Measurements from ENCODE around the gene PDCL3. TPM values are rescaled to one million over a fixed set of nuclear protein-coding genes. Genes with fewer than 3 reads are reported as not detected.

PDCL3 gene
- polyA plus RNA-seq, 1 donor: 22.1 TPM

GRCh38 chr2:100606726-100607343 is 44.0 kb downstream of the PDCL3 start:
- Histone ChIP-seq H3K27me3 (ENCODE audit: control insufficient read depth, insufficient read depth, low read length) (no peaks in the 10 kb centered on the region), H3K4me3 (ENCODE audit: low read length) (no peak overlapping the region), H3K4me1 (ENCODE audit: control insufficient read depth, insufficient read depth, low read length) (no peaks in the 10 kb centered on the region), H3K36me3 (ENCODE audit: control insufficient read depth, insufficient read depth, low read length) (no peaks in the 10 kb centered on the region), H3K27ac (ENCODE audit: low read length) (no peak overlapping the region), H3K9me3 (ENCODE audit: control insufficient read depth, low read depth, low read length) (no peaks in the 10 kb centered on the region)
- WGBS (ENCODE audit: insufficient coverage, low lambda C conversion rate): no CpG with 5 or more reads among the region's 14 CpGs
- DNase-seq: peak in 1 of 2 donors; percentile 31

GRCh38 chr2:100610381-100610831 is 47.6 kb downstream of the PDCL3 start:
- no peak overlapping the region for H3K27ac ChIP-seq (ENCODE audit: low read length)
- WGBS (ENCODE audit: insufficient coverage, low lambda C conversion rate): no CpG with 5 or more reads among the region's 13 CpGs
- no peaks in the 10 kb centered on the region for H3K36me3 ChIP-seq (ENCODE audit: control insufficient read depth, insufficient read depth, low read length)
- no peaks in the 10 kb centered on the region for H3K27me3 ChIP-seq (ENCODE audit: control insufficient read depth, insufficient read depth, low read length)
- H3K9me3 ChIP-seq (ENCODE audit: control insufficient read depth, low read depth, low read length): no peaks in the 10 kb centered on the region
- H3K4me1 ChIP-seq (ENCODE audit: control insufficient read depth, insufficient read depth, low read length): no peaks in the 10 kb centered on the region
- H3K4me3 ChIP-seq (ENCODE audit: low read length): no peak overlapping the region
- peak; percentile 40 to 54 for DNase-seq

- H3K27ac ChIP-seq (ENCODE audit: low read length): no peak overlapping the region
- 80% methylated on average over 1 of the region's 24 CpGs for WGBS (ENCODE audit: insufficient coverage, low lambda C conversion rate)
- no peaks in the 10 kb centered on the region for H3K36me3 ChIP-seq (ENCODE audit: control insufficient read depth, insufficient read depth, low read length)
Measured at GRCh38 chr2:100611079-100612029, 48.6 kb downstream of the PDCL3 start.

GRCh38 chr2:100612388-100613000 is 49.7 kb downstream of the PDCL3 start:
- Histone ChIP-seq H3K4me1 (ENCODE audit: control insufficient read depth, insufficient read depth, low read length) (no peaks in the 10 kb centered on the region), H3K9me3 (ENCODE audit: control insufficient read depth, low read depth, low read length) (no peaks in the 10 kb centered on the region), H3K36me3 (ENCODE audit: control insufficient read depth, insufficient read depth, low read length) (no peaks in the 10 kb centered on the region), H3K27ac (ENCODE audit: low read length) (no peak overlapping the region), H3K4me3 (ENCODE audit: low read length) (no peak overlapping the region), H3K27me3 (ENCODE audit: control insufficient read depth, insufficient read depth, low read length) (no peaks in the 10 kb centered on the region)
- WGBS (ENCODE audit: insufficient coverage, low lambda C conversion rate): no CpG with 5 or more reads among the region's 9 CpGs
- no peak for DNase-seq

More at GRCh38 chr2:100611079-100612029, 48.6 kb downstream of the PDCL3 start:
- H3K4me1 ChIP-seq (ENCODE audit: control insufficient read depth, insufficient read depth, low read length): no peaks in the 10 kb centered on the region
- DNase-seq: no peak
- H3K9me3 ChIP-seq (ENCODE audit: control insufficient read depth, low read depth, low read length): no peaks in the 10 kb centered on the region
- H3K27me3 ChIP-seq (ENCODE audit: control insufficient read depth, insufficient read depth, low read length): no peaks in the 10 kb centered on the region
- no peak overlapping the region for H3K4me3 ChIP-seq (ENCODE audit: low read length)

GRCh38 chr2:100613719-100614118 is 50.9 kb downstream of the PDCL3 start:
- H3K4me1 ChIP-seq (ENCODE audit: control insufficient read depth, insufficient read depth, low read length): no peaks in the 10 kb centered on the region
- H3K27ac ChIP-seq (ENCODE audit: low read length): no peak overlapping the region
- H3K4me3 ChIP-seq (ENCODE audit: low read length): no peak overlapping the region
- no peak for DNase-seq
- H3K36me3 ChIP-seq (ENCODE audit: control insufficient read depth, insufficient read depth, low read length): no peaks in the 10 kb centered on the region
- WGBS (ENCODE audit: insufficient coverage, low lambda C conversion rate): 92% methylated on average over 1 of the region's 1 CpG
- H3K9me3 ChIP-seq (ENCODE audit: control insufficient read depth, low read depth, low read length): no peaks in the 10 kb centered on the region
- no peaks in the 10 kb centered on the region for H3K27me3 ChIP-seq (ENCODE audit: control insufficient read depth, insufficient read depth, low read length)

- no peaks in the 10 kb centered on the region for H3K27me3 ChIP-seq (ENCODE audit: control insufficient read depth, insufficient read depth, low read length)
- no peak for DNase-seq
- H3K27ac ChIP-seq (ENCODE audit: low read length): no peak overlapping the region
- no peaks in the 10 kb centered on the region for H3K36me3 ChIP-seq (ENCODE audit: control insufficient read depth, insufficient read depth, low read length)
- WGBS (ENCODE audit: insufficient coverage, low lambda C conversion rate): no CpG with 5 or more reads among the region's 11 CpGs
- H3K4me3 ChIP-seq (ENCODE audit: low read length): no peak overlapping the region
- H3K4me1 ChIP-seq (ENCODE audit: control insufficient read depth, insufficient read depth, low read length): no peaks in the 10 kb centered on the region
- H3K9me3 ChIP-seq (ENCODE audit: control insufficient read depth, low read depth, low read length): no peaks in the 10 kb centered on the region
Measured at GRCh38 chr2:100614455-100615000, 51.7 kb downstream of the PDCL3 start.

GRCh38 chr2:100615471-100615870 is 52.7 kb downstream of the PDCL3 start:
- Histone ChIP-seq H3K27ac (ENCODE audit: low read length) (no peak overlapping the region), H3K4me3 (ENCODE audit: low read length) (no peak overlapping the region), H3K36me3 (ENCODE audit: control insufficient read depth, insufficient read depth, low read length) (no peaks in the 10 kb centered on the region), H3K9me3 (ENCODE audit: control insufficient read depth, low read depth, low read length) (no peaks in the 10 kb centered on the region), H3K4me1 (ENCODE audit: control insufficient read depth, insufficient read depth, low read length) (no peaks in the 10 kb centered on the region), H3K27me3 (ENCODE audit: control insufficient read depth, insufficient read depth, low read length) (no peaks in the 10 kb centered on the region)
- WGBS (ENCODE audit: insufficient coverage, low lambda C conversion rate): 100% methylated on average over 1 of the region's 6 CpGs
- no peak for DNase-seq

- Histone ChIP-seq H3K36me3 (ENCODE audit: control insufficient read depth, insufficient read depth, low read length) (no peaks in the 10 kb centered on the region), H3K27ac (ENCODE audit: low read length) (no peak overlapping the region), H3K27me3 (ENCODE audit: control insufficient read depth, insufficient read depth, low read length) (no peaks in the 10 kb centered on the region), H3K4me3 (ENCODE audit: low read length) (no peak overlapping the region), H3K9me3 (ENCODE audit: control insufficient read depth, low read depth, low read length) (no peaks in the 10 kb centered on the region), H3K4me1 (ENCODE audit: control insufficient read depth, insufficient read depth, low read length) (no peaks in the 10 kb centered on the region)
- DNase-seq: no peak
- WGBS (ENCODE audit: insufficient coverage, low lambda C conversion rate): no CpG with 5 or more reads among the region's 4 CpGs
Measured at GRCh38 chr2:100615886-100616285, 53.1 kb downstream of the PDCL3 start.

GRCh38 chr2:100616841-100617390 is 54.1 kb downstream of the PDCL3 start:
- H3K27ac ChIP-seq (ENCODE audit: low read length): no peak overlapping the region
- no CpG with 5 or more reads among the region's 8 CpGs for WGBS (ENCODE audit: insufficient coverage, low lambda C conversion rate)
- H3K9me3 ChIP-seq (ENCODE audit: control insufficient read depth, low read depth, low read length): no peaks in the 10 kb centered on the region
- no peaks in the 10 kb centered on the region for H3K27me3 ChIP-seq (ENCODE audit: control insufficient read depth, insufficient read depth, low read length)
- no peak for DNase-seq
- H3K36me3 ChIP-seq (ENCODE audit: control insufficient read depth, insufficient read depth, low read length): no peaks in the 10 kb centered on the region
- no peak overlapping the region for H3K4me3 ChIP-seq (ENCODE audit: low read length)
- no peaks in the 10 kb centered on the region for H3K4me1 ChIP-seq (ENCODE audit: control insufficient read depth, insufficient read depth, low read length)

- DNase-seq: no peak
- Histone ChIP-seq H3K4me1 (ENCODE audit: control insufficient read depth, insufficient read depth, low read length) (no peaks in the 10 kb centered on the region), H3K27ac (ENCODE audit: low read length) (no peak overlapping the region), H3K36me3 (ENCODE audit: control insufficient read depth, insufficient read depth, low read length) (no peaks in the 10 kb centered on the region), H3K27me3 (ENCODE audit: control insufficient read depth, insufficient read depth, low read length) (no peaks in the 10 kb centered on the region), H3K4me3 (ENCODE audit: low read length) (no peak overlapping the region), H3K9me3 (ENCODE audit: control insufficient read depth, low read depth, low read length) (no peaks in the 10 kb centered on the region)
- 0% methylated on average over 1 of the region's 6 CpGs for WGBS (ENCODE audit: insufficient coverage, low lambda C conversion rate)
Measured at GRCh38 chr2:100619951-100620350, 57.2 kb downstream of the PDCL3 start.
